Transverse colon (tissue), 4 donors: ENCODE data around the gene DCAF15.

Source experiments
- CTCF ChIP-seq, 5 experiments: fragments of 200-600 bp in 3 of 5; fragments of 450-650 bp in 2 of 5; sonication (generic) in 3 of 5; IDR thresholded peaks; 1 replicate in 2 of 5; 2 replicates in 3 of 5; pipeline ENCODE4 v1.5.1; 2016 to 2017; ENCODE audit warnings: antibody characterized with exemption in 5 of 5, inconsistent platforms in 3 of 5, mild to moderate bottlenecking in 2 of 5, moderate library complexity in 1 of 5
- EP300 ChIP-seq: sonication (generic); formaldehyde crosslinking; IDR thresholded peaks from one replicate; pipeline ENCODE4 v1.6.1; 2017; ENCODE audit warnings: antibody characterized with exemption, low read depth
- POLR2A ChIP-seq: fragments of 450-650 bp; IDR thresholded peaks from one replicate; pipeline ENCODE4 v1.6.1; 2016; ENCODE audit warnings: antibody characterized with exemption, mild to moderate bottlenecking, moderate library complexity
- POLR2AphosphoS5 ChIP-seq, 3 donors: sonication (generic); formaldehyde crosslinking; IDR thresholded peaks; one replicate each; pipeline ENCODE4 v1.6.1; 2016; ENCODE audit warnings: antibody characterized with exemption in 3 of 3

DNA sequence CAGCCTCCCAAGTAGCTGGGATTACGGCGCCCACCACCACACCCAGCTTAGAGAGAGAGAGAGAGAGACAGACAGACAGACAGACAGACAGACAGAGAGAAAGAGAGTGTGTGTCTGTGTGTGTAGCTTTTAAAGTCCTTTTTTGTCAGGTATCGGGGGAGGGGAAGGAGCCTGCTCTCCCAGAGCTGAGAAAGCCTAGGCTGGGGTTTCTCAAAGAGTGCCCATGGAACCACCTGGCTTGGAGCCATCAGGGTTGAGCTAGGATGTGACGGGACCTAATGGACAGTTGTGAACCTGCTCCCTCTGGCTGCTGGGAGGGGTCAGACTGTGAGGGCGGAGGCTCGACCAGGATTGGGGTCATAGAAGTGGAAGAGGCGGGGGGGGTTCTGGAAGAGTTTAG, 37.2 kb downstream of the DCAF15 start:
- TF ChIP-seq CTCF (IDR thresholded peaks at IDR 0.05) (no peak), POLR2A (no peak), POLR2AphosphoS5 (IDR thresholded peaks at IDR 0.05) (no peak), EP300 (no peak)
